K562 (cell line): ENCODE measurements around the gene CLDN24. TPM values are rescaled to one million over a fixed set of nuclear protein-coding genes. Genes with fewer than 3 reads are reported as not detected.

Source experiments
- ATAC-seq: fragments of 200-7000 bp; cut with Tn5 transposase; 3 replicates; pipeline ENCODE4 v1.9.1; 2020; ENCODE audit warnings: moderate library complexity
- BruUV-seq: library from RNA; stranded (reverse); fragments of 400-500 nt; replicated peaks from 2 replicates; lab custom pipeline; 2021; lab: Mats Ljungman, UMichigan
- CTCF ChIA-PET: fragments of 300-600 bp; formaldehyde crosslinking; extraction: SDS; loops from one replicate; lab custom pipeline; 2021; ENCODE audit warnings: low intra/inter-chr PET ratio; lab: Yijun Ruan, JAX
- POLR2A ChIA-PET: fragments of 300-600, 350-650 bp; sonication (Branson Sonifier 250); formaldehyde crosslinking; extraction: SDS; loops from one replicate; lab custom pipeline; 2021; ENCODE audit warnings: antibody characterized with exemption, inconsistent platforms; lab: Yijun Ruan, JAX
- DNase-seq, 4 experiments: peaks; one replicate each; pipeline versions ENCODE4 v3.0.0 to v3.0.0-alpha.2; 2011 to 2018; ENCODE audit warnings: low spot score in 3 of 4, mixed read lengths in 3 of 4; ENCODE audit errors: extremely low read depth in 1 of 4
- FAIRE-seq: peaks from 2 replicates; lab custom pipeline; 2011; peaks lifted over from hg19 to GRCh38; lab: Jason Lieb, UNC
- H2AFZ ChIP-seq: 2 replicates; pipeline ENCODE4 v1.6.0; 2011; ENCODE audit warnings: low read depth, low read length, control low read depth, inconsistent platforms
- H3K27ac ChIP-seq: fragments of 200-600 bp; 3 replicates; pipeline ENCODE4 v1.8.0; 2011; ENCODE audit warnings: low read depth, mild to moderate bottlenecking, control low read depth, inconsistent platforms, low read length, moderate library complexity, mixed read lengths; ENCODE audit errors: extremely low read depth
- H3K27me3 ChIP-seq, 2 experiments: fragments of 300-600 bp in 1 of 2; 2 replicates in 1 of 2; 3 replicates in 1 of 2; pipeline versions ENCODE4 v1.6.0 to v1.8.0; 2011; ENCODE audit warnings: inconsistent platforms in 2 of 2, low read length in 2 of 2, mild to moderate bottlenecking in 1 of 2, mixed read lengths in 1 of 2, moderate library complexity in 1 of 2; ENCODE audit not compliant: control insufficient read depth in 2 of 2, insufficient read depth in 2 of 2
- H3K36me3 ChIP-seq: fragments of 300-600 bp; 3 replicates; pipeline ENCODE4 v1.8.0; 2011; ENCODE audit warnings: mild to moderate bottlenecking, low read length, inconsistent platforms; ENCODE audit not compliant: control insufficient read depth, insufficient read depth
- H3K4me1 ChIP-seq, 2 experiments: fragments of 200-600 bp in 1 of 2; replicated peaks in 1 of 2; 2 replicates in 1 of 2; 3 replicates in 1 of 2; pipeline versions ENCODE4 v1.5.1 to v1.8.0; 2011; ENCODE audit warnings: inconsistent platforms in 2 of 2, low read length in 2 of 2, mild to moderate bottlenecking in 1 of 2, mixed read lengths in 1 of 2, moderate library complexity in 1 of 2; ENCODE audit not compliant: control insufficient read depth in 2 of 2, insufficient read depth in 2 of 2
- H3K4me2 ChIP-seq: 2 replicates; pipeline ENCODE4 v1.6.1; 2011; ENCODE audit warnings: low read length, control low read depth, inconsistent platforms, mixed read lengths; ENCODE audit not compliant: insufficient read depth
- H3K4me3 ChIP-seq: fragments of 200-600 bp; sonication (generic), shearing (Covaris generic); 2 replicates; pipeline ENCODE4 v1.5.1; 2016; ENCODE audit warnings: control low read depth, inconsistent platforms
- H3K79me2 ChIP-seq: fragments of 200-600 bp; 3 replicates; pipeline ENCODE4 v1.8.0; 2011; ENCODE audit warnings: low read length, inconsistent platforms; ENCODE audit not compliant: control insufficient read depth, insufficient read depth
- H3K9ac ChIP-seq, 2 experiments: 2 replicates each; pipeline versions ENCODE4 v1.6.0 to v1.6.1; 2011; ENCODE audit warnings: low read depth in 2 of 2, low read length in 2 of 2, control low read depth in 1 of 2, inconsistent platforms in 1 of 2, mild to moderate bottlenecking in 1 of 2, mixed read lengths in 1 of 2; ENCODE audit not compliant: insufficient read depth in 1 of 2
- H3K9me1 ChIP-seq: one replicate; pipeline ENCODE4 v1.6.0; 2011; ENCODE audit warnings: inconsistent platforms, mild to moderate bottlenecking, low read length, moderate library complexity; ENCODE audit not compliant: control insufficient read depth, insufficient read depth
- H3K9me3 ChIP-seq: replicated peaks from 2 replicates; pipeline ENCODE4 v1.5.1; 2011; ENCODE audit warnings: low read depth, low read length, inconsistent platforms; ENCODE audit not compliant: control insufficient read depth, insufficient read depth
- H4K20me1 ChIP-seq: replicated peaks from 2 replicates; pipeline ENCODE4 v1.6.1; 2011; ENCODE audit warnings: low read length, inconsistent platforms, mixed read lengths; ENCODE audit not compliant: control insufficient read depth, insufficient read depth
- CHD2 ChIP-seq: IDR thresholded peaks from 2 replicates; pipeline ENCODE4 v1.6.1; 2011; ENCODE audit warnings: low read depth, low read length
- CHD7 ChIP-seq: fragments of 200-600 bp; sonication (generic); IDR thresholded peaks from one replicate; pipeline ENCODE4 v1.6.1; 2012; ENCODE audit warnings: mild to moderate bottlenecking, low read depth, low read length, inconsistent platforms
- ZMIZ1 ChIP-seq, 2 experiments: fragments of 150-350 bp in 1 of 2; IDR thresholded peaks; 2 replicates each; pipeline ENCODE4 v1.6.1; 2012 to 2016; ENCODE audit warnings: low read depth in 2 of 2, low read length in 2 of 2, mild to moderate bottlenecking in 1 of 2, moderate library complexity in 1 of 2
- WGBS: fragments of 100-300 bp; shearing (Covaris generic); methylation state at CpG from one replicate; pipeline ENCODE4 v1.1.6; 2016; ENCODE audit warnings: low coverage, mixed read lengths; ENCODE audit not compliant: insufficient coverage; ENCODE audit errors: missing lambda C conversion rate; 5-methylcytosine and 5-hydroxymethylcytosine counted together
- in situ Hi-C: fragments of 300-500 bp; cut with MboI; formaldehyde crosslinking; loops from 4 replicates; pipeline ENCODE4 v1.15.0; 2018; ENCODE audit warnings: inconsistent platforms, mixed read lengths
- intact Hi-C: fragments of 100-400 bp; cut with micrococcal nuclease; formaldehyde crosslinking; loops from 2 replicates; pipeline ENCODE4 v1.14.2; 2022
- polyA plus RNA-seq, 8 experiments: library from polyadenylated mRNA; depleted of rRNA in 4 of 8; stranded (reverse) in 5 of 8; unstranded in 3 of 8; fragments of >200 nt; fragmentation: Nextera tagmentation in 2 of 8; fragmentation: Illumina TruSeq in 1 of 8; extraction: Ambion mirVana in 2 of 8; extraction: Trizol in 1 of 8; gene quantifications; 2 replicates each; pipeline versions ENCODE4 v1.2.1 to v1.2.3, GENCODE V29; 2011 to 2014; ENCODE audit warnings: inconsistent platforms in 1 of 8, missing spikeins in 1 of 8
- total RNA-seq, 7 experiments: library from RNA; depleted of rRNA in 6 of 7; stranded (reverse); fragments of >200 nt in 6 of 7; fragmentation: Illumina TruSeq in 2 of 7; extraction: Trizol in 2 of 7; gene quantifications; 2 replicates each; pipeline versions ENCODE4 v1.2.1 to v1.2.3, GENCODE V29; 2011 to 2021; ENCODE audit warnings: low replicate concordance in 1 of 7

CLDN24 gene
- total and polyA plus RNA-seq, 9 of the 15 experiments (the other 6 are each of a cell fraction or from before 2014, with no cell fraction given), result not detected

- peaks cover 0 to 8% of the 10 kb centered on the region in 2 experiments; a peak in 3 of 5 replicates for H3K4me1 ChIP-seq
- no peak overlapping the region for H3K9ac ChIP-seq
- H3K27me3 ChIP-seq, result peaks cover 2 to 27% of the 10 kb centered on the region in 2 experiments; a peak in 2 of 5 replicates
- intact Hi-C loops (no loop called here), in situ Hi-C loops (no loop called here)
- H3K79me2 ChIP-seq, result no peaks in the 10 kb centered on the region
- no peaks in the 10 kb centered on the region for H3K36me3 ChIP-seq
- ChIA-PET CTCF (no interaction called here), POLR2A (no interaction called here)
- H3K27ac ChIP-seq, result no peak overlapping the region
- H4K20me1 ChIP-seq, result no peaks in the 10 kb centered on the region
- no peaks in the 10 kb centered on the region for H3K9me1 ChIP-seq
- no peak overlapping the region for H2AFZ ChIP-seq
- H3K4me3 ChIP-seq, result no peak overlapping the region
- no peak for FAIRE-seq
- no peaks in the 10 kb centered on the region for H3K9me3 ChIP-seq
- no TSS peak for BruUV-seq
- no peak overlapping the region for H3K4me2 ChIP-seq
- ATAC-seq, result no peak
- DNase-seq, result no peak
- 22% methylated on average over 8 of the region's 9 CpGs for WGBS
- TF ChIP-seq CHD2 (no peak), ZMIZ1 (IDR thresholded peaks at IDR 0.05; ENCODE audit: low read depth in 2 of 2, low read length in 2 of 2) (no peak), CHD7 (no peak)
Measured at GRCh38 chr4:183333202-183333601, 11.0 kb upstream of the CLDN24 start.
